Mesendoderm (in vitro differentiated cells): ENCODE measurements around the gene TIMD4. TPM values are rescaled to one million over a fixed set of nuclear protein-coding genes. Genes with fewer than 3 reads are reported as not detected.

ENCODE experiments used
- DNase-seq: peaks from one replicate; pipeline ENCODE4 v3.0.0; 2013
- H2AK5ac ChIP-seq: 2 replicates; pipeline ENCODE4 v1.6.1; 2013; ENCODE audit warnings: low read length, inconsistent platforms
- H2BK120ac ChIP-seq: 2 replicates; pipeline ENCODE4 v1.6.1; 2013; ENCODE audit warnings: low read depth, mild to moderate bottlenecking, low read length, moderate library complexity, mixed read lengths
- H2BK15ac ChIP-seq: replicated peaks from 2 replicates; pipeline ENCODE4 v1.6.1; 2013; ENCODE audit warnings: low read depth, mild to moderate bottlenecking, moderate library complexity
- H2BK5ac ChIP-seq: 2 replicates; pipeline ENCODE4 v1.6.1; 2013; ENCODE audit warnings: low read length, inconsistent platforms
- H3K18ac ChIP-seq: 2 replicates; pipeline ENCODE4 v1.6.1; 2013; ENCODE audit warnings: mild to moderate bottlenecking, low read length, mixed read lengths
- H3K23ac ChIP-seq: one replicate; pipeline ENCODE4 v1.6.1; 2013; ENCODE audit warnings: low read length
- H3K27ac ChIP-seq: 2 replicates; pipeline ENCODE4 v1.5.1; 2013; ENCODE audit warnings: low read depth, mild to moderate bottlenecking, inconsistent platforms, low read length, moderate library complexity
- H3K27me3 ChIP-seq: 2 replicates; pipeline ENCODE4 v1.6.1; 2013; ENCODE audit warnings: low read length, control low read depth, mild to moderate bottlenecking, inconsistent platforms; ENCODE audit not compliant: insufficient read depth, poor library complexity
- H3K36me3 ChIP-seq: 2 replicates; pipeline ENCODE4 v1.6.1; 2013; ENCODE audit warnings: low read length, inconsistent platforms; ENCODE audit not compliant: control insufficient read depth, insufficient read depth
- H3K4ac ChIP-seq: one replicate; pipeline ENCODE4 v1.6.1; 2013; ENCODE audit warnings: low read depth, mild to moderate bottlenecking, low read length, moderate library complexity
- H3K4me1 ChIP-seq: 2 replicates; pipeline ENCODE4 v1.6.1; 2013; ENCODE audit warnings: low read depth, low read length, inconsistent platforms; ENCODE audit not compliant: control insufficient read depth
- H3K4me2 ChIP-seq: 2 replicates; pipeline ENCODE4 v1.6.1; 2013; ENCODE audit warnings: low read length
- H3K4me3 ChIP-seq: 2 replicates; pipeline ENCODE4 v1.5.1; 2013; ENCODE audit warnings: mild to moderate bottlenecking, low read length
- H3K56ac ChIP-seq: one replicate; pipeline ENCODE4 v1.6.1; 2013; ENCODE audit warnings: low read length
- H3K79me1 ChIP-seq: 2 replicates; pipeline ENCODE4 v1.6.1; 2013; ENCODE audit warnings: low read length, inconsistent platforms
- H3K79me2 ChIP-seq: 2 replicates; pipeline ENCODE4 v1.6.1; 2013; ENCODE audit warnings: mild to moderate bottlenecking, low read length; ENCODE audit not compliant: control insufficient read depth, insufficient read depth
- H3K9ac ChIP-seq: 2 replicates; pipeline ENCODE4 v1.6.1; 2013; ENCODE audit warnings: low read length, inconsistent platforms
- H4K5ac ChIP-seq: one replicate; pipeline ENCODE4 v1.6.1; 2013; ENCODE audit warnings: low read length
- H4K8ac ChIP-seq: one replicate; pipeline ENCODE4 v1.6.1; 2013; ENCODE audit warnings: low read depth, mild to moderate bottlenecking, control low read depth, low read length, moderate library complexity
- whole genome bisulfite sequencing: extraction: QIAGEN DNeasy Blood & Tissue Kit; methylation state at CpG from one replicate; pipeline ENCODE4 v1.1.7; 2013; ENCODE audit warnings: low lambda C conversion rate, missing lambda C conversion rate; ENCODE audit not compliant: insufficient coverage; ENCODE audit errors: extremely low coverage; 5-methylcytosine and 5-hydroxymethylcytosine counted together
- polyA plus RNA-seq, 2 experiments: library from polyadenylated mRNA; stranded (reverse); fragments of 200-250 nt; gene quantifications; one replicate each; pipeline ENCODE4 v1.2.3, GENCODE V29; 2013

TIMD4 gene
- polyA plus RNA-seq (2013, experiment 1 of 2) = not detected
- polyA plus RNA-seq (2013, experiment 2 of 2) = not detected

- Histone ChIP-seq H3K9ac (no peak within 1 kb of the TSS), H2BK15ac (no peak within 1 kb of the TSS), H3K4ac (no peak within 1 kb of the TSS), H3K4me3 (no peak within 1 kb of the TSS), H4K8ac (no peak within 1 kb of the TSS), H3K27me3 (no peaks in the 10 kb centered on the region), H3K18ac (no peak within 1 kb of the TSS), H2BK120ac (no peak within 1 kb of the TSS), H3K56ac (no peak within 1 kb of the TSS), H3K4me2 (no peak within 1 kb of the TSS), H4K5ac (no peak within 1 kb of the TSS), H3K36me3 (no peaks in the 10 kb centered on the region), H3K23ac (no peak within 1 kb of the TSS), H3K4me1 (no peaks in the 10 kb centered on the region), H3K27ac (no peak within 1 kb of the TSS), H3K79me1 (no peaks in the 10 kb centered on the region), H3K79me2 (no peaks in the 10 kb centered on the region), H2BK5ac (no peak within 1 kb of the TSS), H2AK5ac (no peak within 1 kb of the TSS)
- no CpG with 5 or more reads among the region's 4 CpGs for WGBS
- no peak for DNase-seq
Observed at GRCh38 chr5:156963125-156963524, at the start of gene TIMD4. Gene TIMD4 (minus strand): TSS chr5:156963226. CDS start chr5:156963198, 28 bp downstream.

GRCh38 chr5:157006262-157006661 lies 43.2 kb upstream of the TIMD4 start:
- H2AK5ac ChIP-seq = no peak overlapping the region
- H4K8ac ChIP-seq = no peak overlapping the region
- H4K5ac ChIP-seq = no peak overlapping the region
- WGBS = no CpG with 5 or more reads among the region's 2 CpGs
- H3K79me1 ChIP-seq = no peaks in the 10 kb centered on the region
- H3K56ac ChIP-seq = no peak overlapping the region
- no peak overlapping the region for H2BK5ac ChIP-seq
- DNase-seq = no peak
- H2BK120ac ChIP-seq = no peak overlapping the region
- no peaks in the 10 kb centered on the region for H3K4me1 ChIP-seq
- no peak overlapping the region for H3K9ac ChIP-seq
- no peak overlapping the region for H3K4ac ChIP-seq
- no peak overlapping the region for H3K23ac ChIP-seq
- no peaks in the 10 kb centered on the region for H3K36me3 ChIP-seq
- H3K4me3 ChIP-seq = no peak overlapping the region
- no peaks in the 10 kb centered on the region for H3K79me2 ChIP-seq
- no peak overlapping the region for H3K4me2 ChIP-seq
- H2BK15ac ChIP-seq = no peak overlapping the region
- no peak overlapping the region for H3K18ac ChIP-seq
- H3K27me3 ChIP-seq = no peaks in the 10 kb centered on the region
- no peak overlapping the region for H3K27ac ChIP-seq

- no peaks in the 10 kb centered on the region for H3K4me1 ChIP-seq
- H3K79me2 ChIP-seq = no peaks in the 10 kb centered on the region
- no peak overlapping the region for H3K18ac ChIP-seq
- no peak overlapping the region for H3K9ac ChIP-seq
- H2BK15ac ChIP-seq = no peak overlapping the region
- no peak overlapping the region for H3K56ac ChIP-seq
- DNase-seq = no peak
- no peak overlapping the region for H2BK120ac ChIP-seq
- H3K27me3 ChIP-seq = no peaks in the 10 kb centered on the region
- no peaks in the 10 kb centered on the region for H3K36me3 ChIP-seq
- no peaks in the 10 kb centered on the region for H3K79me1 ChIP-seq
- no peak overlapping the region for H2AK5ac ChIP-seq
- no peak overlapping the region for H4K5ac ChIP-seq
- H3K23ac ChIP-seq = no peak overlapping the region
- H2BK5ac ChIP-seq = no peak overlapping the region
- H4K8ac ChIP-seq = no peak overlapping the region
- no peak overlapping the region for H3K4me2 ChIP-seq
- no peak overlapping the region for H3K27ac ChIP-seq
- H3K4me3 ChIP-seq = no peak overlapping the region
- no peak overlapping the region for H3K4ac ChIP-seq
Observed at GRCh38 chr5:157004893-157005551, 42.0 kb upstream of the TIMD4 start.

- H3K4ac ChIP-seq = no peak overlapping the region
- no peak overlapping the region for H2AK5ac ChIP-seq
- H2BK5ac ChIP-seq = no peak overlapping the region
- H3K79me1 ChIP-seq = no peaks in the 10 kb centered on the region
- DNase-seq = no peak
- H3K27ac ChIP-seq = no peak overlapping the region
- WGBS = no CpG with 5 or more reads among the region's 4 CpGs
- H2BK15ac ChIP-seq = no peak overlapping the region
- H3K4me3 ChIP-seq = no peak overlapping the region
- no peaks in the 10 kb centered on the region for H3K36me3 ChIP-seq
- no peak overlapping the region for H3K4me2 ChIP-seq
- H3K79me2 ChIP-seq = no peaks in the 10 kb centered on the region
- H4K5ac ChIP-seq = no peak overlapping the region
- no peak overlapping the region for H3K56ac ChIP-seq
- H3K27me3 ChIP-seq = no peaks in the 10 kb centered on the region
- no peak overlapping the region for H2BK120ac ChIP-seq
- H4K8ac ChIP-seq = no peak overlapping the region
- no peak overlapping the region for H3K9ac ChIP-seq
- H3K4me1 ChIP-seq = no peaks in the 10 kb centered on the region
- H3K23ac ChIP-seq = no peak overlapping the region
- no peak overlapping the region for H3K18ac ChIP-seq
Observed at GRCh38 chr5:156991714-156992113, 28.7 kb upstream of the TIMD4 start.

GRCh38 chr5:156984064-156984463 lies 21.0 kb upstream of the TIMD4 start:
- Histone ChIP-seq H3K79me2 (no peaks in the 10 kb centered on the region), H3K36me3 (no peaks in the 10 kb centered on the region), H2BK5ac (no peak overlapping the region), H3K4me1 (no peaks in the 10 kb centered on the region), H3K56ac (no peak overlapping the region), H3K23ac (no peak overlapping the region), H4K8ac (no peak overlapping the region), H3K4ac (no peak overlapping the region), H2BK15ac (no peak overlapping the region), H3K27me3 (no peaks in the 10 kb centered on the region), H3K9ac (no peak overlapping the region), H3K79me1 (no peaks in the 10 kb centered on the region), H2AK5ac (no peak overlapping the region), H3K4me2 (no peak overlapping the region), H3K18ac (no peak overlapping the region), H4K5ac (no peak overlapping the region), H2BK120ac (no peak overlapping the region), H3K4me3 (no peak overlapping the region), H3K27ac (no peak overlapping the region)
- WGBS = no CpG with 5 or more reads among the region's 9 CpGs
- DNase-seq = no peak

GRCh38 chr5:156981481-156981880 lies 18.5 kb upstream of the TIMD4 start:
- Histone ChIP-seq H3K27ac (no peak overlapping the region), H3K18ac (no peak overlapping the region), H2BK120ac (no peak overlapping the region), H3K9ac (no peak overlapping the region), H3K23ac (no peak overlapping the region), H2BK5ac (no peak overlapping the region), H4K5ac (no peak overlapping the region), H3K4me2 (no peak overlapping the region), H4K8ac (no peak overlapping the region), H3K27me3 (no peaks in the 10 kb centered on the region), H2AK5ac (no peak overlapping the region), H3K79me2 (no peaks in the 10 kb centered on the region), H2BK15ac (no peak overlapping the region), H3K4ac (no peak overlapping the region), H3K36me3 (no peaks in the 10 kb centered on the region), H3K56ac (no peak overlapping the region), H3K4me3 (no peak overlapping the region), H3K79me1 (no peaks in the 10 kb centered on the region), H3K4me1 (no peaks in the 10 kb centered on the region)
- DNase-seq = no peak
